NOMO-1 treated with dmso at 0.1 percent for 144 hours (cell line): ENCODE results near the gene FJX1.
"Not testable (repeated sequence)": the region's sequence is repeated elsewhere in the genome, so short reads cannot be mapped to it uniquely, and the experiment has no call there.

Experiments used
- DNase-seq: peaks from one replicate; lab custom pipeline; 2025; ENCODE audit not compliant: unreplicated experiment; lab: John Stamatoyannopoulos, UW

Gene FJX1

DNA sequence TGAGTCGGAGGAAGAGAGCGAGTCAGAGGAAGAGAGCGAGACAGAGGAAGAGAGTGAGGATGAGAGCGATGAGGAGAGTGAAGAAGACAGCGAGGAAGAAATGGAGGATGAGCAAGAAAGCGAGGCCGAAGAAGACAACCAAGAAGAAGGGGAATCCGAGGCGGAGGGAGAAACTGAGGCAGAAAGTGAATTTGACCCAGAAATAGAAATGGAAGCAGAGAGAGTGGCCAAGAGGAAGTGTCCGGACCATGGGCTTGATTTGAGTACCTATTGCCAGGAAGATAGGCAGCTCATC is 45.1 kb downstream of the FJX1 start:
- no peak for DNase-seq

DNA sequence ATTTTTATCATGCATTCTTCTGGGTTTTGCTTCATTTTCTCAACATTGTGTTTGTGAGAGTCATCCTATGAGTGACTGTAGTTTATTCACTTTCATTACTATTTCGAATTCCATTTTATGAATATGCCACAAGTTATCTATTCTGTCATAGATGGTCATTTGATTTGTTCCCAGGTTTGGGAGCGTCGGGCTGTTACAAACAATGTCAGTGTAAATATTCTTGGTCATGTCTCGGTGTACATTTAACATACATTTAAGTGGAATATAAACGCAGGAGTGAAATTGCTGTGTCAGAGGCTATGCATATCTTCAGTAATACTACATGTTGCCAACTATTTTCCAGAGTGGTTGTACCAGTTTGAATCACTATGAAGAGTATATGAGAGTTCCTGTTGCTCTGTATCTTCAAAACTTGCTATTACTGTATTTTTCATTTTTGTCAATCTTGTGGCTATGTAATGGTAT is 46.7 kb downstream of the FJX1 start:
- DNase-seq: no peak

DNA sequence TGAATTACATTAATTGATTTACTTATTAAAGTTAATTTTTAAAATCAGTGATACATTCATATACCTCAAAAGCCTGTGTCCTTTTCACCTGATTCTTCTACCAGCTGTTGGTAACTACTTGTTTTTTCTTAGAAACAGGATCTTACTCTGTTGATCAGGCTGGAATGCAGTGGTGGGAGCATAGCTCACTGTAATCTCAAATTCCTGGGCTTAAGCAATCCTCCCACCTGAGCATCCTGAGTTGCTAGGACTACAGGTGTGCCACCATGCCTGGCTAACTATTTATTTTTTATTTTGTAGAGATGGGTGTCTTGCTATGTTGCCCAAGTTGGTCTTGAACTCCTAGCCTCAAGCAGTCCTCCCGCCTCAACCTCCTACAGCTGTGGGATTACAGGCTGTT is 49.0 kb downstream of the FJX1 start:
- no peak for DNase-seq

DNA sequence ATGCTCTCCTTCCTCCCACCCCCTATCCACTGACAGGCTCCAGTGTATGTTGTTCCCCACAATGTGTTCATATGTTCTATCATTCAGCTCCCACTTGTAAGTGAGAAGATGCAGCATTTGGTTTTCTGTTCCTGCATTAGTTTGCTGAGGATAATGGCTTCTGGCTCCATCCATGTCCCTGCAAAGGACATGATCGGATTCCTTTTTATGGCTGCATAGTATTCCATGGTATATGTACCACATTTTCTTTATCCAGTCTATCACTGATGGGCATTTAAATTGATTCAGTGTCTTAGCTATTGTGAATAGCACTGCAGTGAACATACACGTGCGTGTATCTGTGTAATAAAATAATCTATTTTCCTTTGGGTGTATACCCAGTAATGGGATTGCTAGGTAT is 50.1 kb downstream of the FJX1 start:
- DNase-seq: not testable (repeated sequence)
